ENCODE measurements around the gene MALSU1. TPM values are rescaled to one million over a fixed set of nuclear protein-coding genes. Genes with fewer than 3 reads are reported as not detected.

Gene MALSU1
- total and polyA plus RNA-seq, 2 of the 13 experiments (the other 11 are each of a cell fraction or from before 2014, with no cell fraction given), result 72.0 to 141 TPM

DNA sequence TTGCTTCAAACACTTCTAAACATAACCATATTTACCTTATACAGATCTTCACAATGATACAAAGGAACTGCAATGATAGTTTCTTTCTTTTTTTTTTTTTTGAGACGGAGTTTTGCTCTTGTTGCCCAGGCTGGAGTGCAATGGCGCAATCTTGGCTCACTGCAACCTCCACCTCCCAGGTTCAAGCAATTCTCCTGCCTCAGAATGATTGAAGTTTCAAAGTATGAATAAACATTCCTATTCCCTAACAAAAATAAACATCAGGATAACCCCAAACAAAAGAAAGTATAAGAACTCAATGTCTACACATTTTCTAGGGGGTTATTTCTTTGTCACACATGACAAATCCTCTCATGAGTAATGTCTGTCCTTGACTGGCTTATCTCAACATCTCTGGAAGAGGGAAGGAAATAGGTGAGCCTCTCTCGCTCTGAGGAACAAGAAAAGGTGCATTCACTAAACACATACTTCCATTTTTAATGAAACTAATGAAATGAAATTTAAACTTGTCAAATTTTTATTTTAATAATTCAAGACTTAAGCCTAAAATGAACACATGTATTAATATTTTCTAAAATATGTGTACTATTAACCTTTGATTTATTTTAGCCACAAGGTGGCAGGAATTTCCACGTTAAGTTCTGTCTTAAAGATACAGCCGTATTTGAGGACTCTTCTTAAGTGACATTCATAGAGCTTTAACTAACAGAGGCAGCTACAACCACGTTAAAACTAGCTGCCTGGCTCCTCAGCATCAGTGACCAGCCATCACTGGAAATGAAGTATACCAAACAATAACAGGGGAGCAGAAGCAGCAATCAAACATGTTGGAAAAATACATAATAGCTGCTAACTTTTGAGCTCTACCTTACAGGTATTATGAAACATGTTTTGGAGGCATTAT lies 58.3 kb downstream of the MALSU1 start (continued):
- TF ChIP-seq ZNF850 (CRISPR knock-in tag; conservative IDR thresholded peaks at IDR 0.05) (no peak), ZNF737 (CRISPR knock-in tag; IDR thresholded peaks at IDR 0.05; ENCODE audit: borderline replicate concordance) (no peak), SOX13 (IDR thresholded peaks at IDR 0.05) (peak; percentile 73), SOX13 (CRISPR knock-in tag; conservative IDR thresholded peaks at IDR 0.05 in 1 of 2, IDR thresholded peaks at IDR 0.05 in 1 of 2) (peak; percentile 67 to 94; a peak in 3 of 4 replicates), NR2F2 (IDR thresholded peaks at IDR 0.05; ENCODE audit: borderline replicate concordance, low read depth) (peak; percentile 78), HOXD1 (CRISPR knock-in tag; IDR thresholded peaks at IDR 0.05) (no peak; the same call in 1 of the 2 replicates), DDIT3 (CRISPR knock-in tag; IDR thresholded peaks at IDR 0.05) (no peak), HNRNPL (IDR thresholded peaks at IDR 0.05; ENCODE audit: low read depth, low read length) (no peak), CREB1 (IDR thresholded peaks at IDR 0.05) (no peak), CREB1 (CRISPR knock-in tag; IDR thresholded peaks at IDR 0.05) (peak; percentile 51), BCL6 (CRISPR knock-in tag; IDR thresholded peaks at IDR 0.05) (peak; percentile 69), ZNF720 (CRISPR knock-in tag; IDR thresholded peaks at IDR 0.05) (no peak), ZNF510 (CRISPR knock-in tag; IDR thresholded peaks at IDR 0.05; ENCODE audit: low read depth) (no peak), SOX6 (IDR thresholded peaks at IDR 0.05) (no peak), SOX6 (CRISPR knock-in tag; IDR thresholded peaks at IDR 0.05) (peak; percentile 97), FOXA1 (IDR thresholded peaks at IDR 0.05) (peak; percentile 35), FOXA1 (CRISPR knock-in tag; IDR thresholded peaks at IDR 0.05) (peak; percentile 47; the same call in 1 of the 2 replicates), ZNF232 (CRISPR knock-in tag; IDR thresholded peaks at IDR 0.05; ENCODE audit: borderline replicate concordance) (no peak), PRPF4 (IDR thresholded peaks at IDR 0.05; ENCODE audit: low read depth, low read length, poor library complexity, severe bottlenecking) (no peak), ZMYM2 (CRISPR knock-in tag; IDR thresholded peaks at IDR 0.05) (no peak), ZNF205 (CRISPR knock-in tag; IDR thresholded peaks at IDR 0.05) (no peak), ZNF317 (CRISPR knock-in tag; IDR thresholded peaks at IDR 0.05) (no peak), TRIM22 (IDR thresholded peaks at IDR 0.05) (no peak), IRX3 (CRISPR knock-in tag; IDR thresholded peaks at IDR 0.05; ENCODE audit: borderline replicate concordance, low read depth) (no peak), ZNF773 (CRISPR knock-in tag; IDR thresholded peaks at IDR 0.05; ENCODE audit: borderline replicate concordance) (no peak), ZNF775 (CRISPR knock-in tag; IDR thresholded peaks at IDR 0.05; ENCODE audit: borderline replicate concordance) (no peak), PCBP2 (optimal IDR thresholded peaks at IDR 0.05; ENCODE audit: low read depth, low read length, poor library complexity, severe bottlenecking) (no peak), IRF2 (CRISPR knock-in tag; IDR thresholded peaks at IDR 0.05) (no peak; the same call in 1 of the 2 replicates), FOXK2 (IDR thresholded peaks at IDR 0.05) (peak; percentile 39; the same call in 1 of the 2 replicates), HNRNPH1 (optimal IDR thresholded peaks at IDR 0.05; ENCODE audit: low read depth, low read length) (no peak), HMG20A (CRISPR knock-in tag; IDR thresholded peaks at IDR 0.05; ENCODE audit: borderline replicate concordance) (peak; percentile 80)
- TF ChIP-seq, protein P1, sequence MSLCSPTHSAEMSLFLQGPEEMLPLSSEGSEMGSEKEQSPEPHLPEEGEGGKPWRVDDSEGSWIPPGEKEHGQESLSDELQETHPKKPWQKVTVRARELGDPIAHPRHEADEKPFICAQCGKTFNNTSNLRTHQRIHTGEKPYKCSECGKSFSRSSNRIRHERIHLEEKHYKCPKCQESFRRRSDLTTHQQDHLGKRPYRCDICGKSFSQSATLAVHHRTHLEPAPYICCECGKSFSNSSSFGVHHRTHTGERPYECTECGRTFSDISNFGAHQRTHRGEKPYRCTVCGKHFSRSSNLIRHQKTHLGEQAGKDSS (CRISPR knock-in tag; IDR thresholded peaks at IDR 0.05; ENCODE audit: borderline replicate concordance, low read depth), result no peak
